ENCODE data around the gene VSTM2L.

VSTM2L gene

DNA sequence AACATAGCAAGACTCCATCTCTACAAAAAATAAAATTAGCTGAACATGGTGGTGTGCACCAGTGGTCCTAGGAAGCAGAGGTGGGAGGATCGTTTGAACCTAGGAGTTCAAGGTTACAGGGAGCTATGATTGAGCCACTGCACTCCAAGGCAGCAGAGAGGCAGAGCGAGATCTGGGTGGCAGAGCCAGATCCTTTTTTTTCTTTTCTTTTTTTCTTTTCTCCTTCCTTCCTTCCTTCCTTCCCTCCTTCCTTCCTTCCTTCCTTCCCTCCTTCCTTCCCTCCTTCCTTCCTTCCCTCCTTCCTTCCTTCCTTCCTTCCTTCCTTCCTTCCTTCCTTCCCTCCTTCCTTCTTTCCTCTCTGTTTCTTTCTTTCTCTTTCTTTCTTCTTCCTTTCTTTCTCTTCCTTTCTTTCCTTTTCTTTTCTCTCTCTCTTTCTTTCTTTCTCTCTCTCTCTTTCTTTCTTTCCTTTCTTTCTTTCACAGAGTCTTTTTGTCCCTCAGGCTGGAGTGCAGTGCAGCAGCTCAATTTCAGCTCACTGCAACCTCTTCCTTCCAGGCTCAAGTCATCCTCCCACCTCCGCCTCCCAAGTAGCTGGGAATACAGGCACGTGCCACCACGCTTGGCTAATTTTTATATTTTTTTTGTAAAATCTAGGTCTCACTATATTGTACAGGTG lies 9.2 kb upstream of the VSTM2L start:
- Histone ChIP-seq H3K27ac (ENCODE audit: poor library complexity, severe bottlenecking) (no peak overlapping the region), H3K4me1 (ENCODE audit: insufficient read depth, poor library complexity, severe bottlenecking) (peaks cover 9% of the 10 kb centered on the region), H3K27me3 (ENCODE audit: insufficient read depth, poor library complexity, severe bottlenecking) (no peaks in the 10 kb centered on the region), H3K36me3 (ENCODE audit: low read depth) (no peaks in the 10 kb centered on the region), H3K9me3 (ENCODE audit: severe bottlenecking) (no peaks in the 10 kb centered on the region), H3K4me3 (ENCODE audit: severe bottlenecking) (no peak overlapping the region)
- TF ChIP-seq, protein P1, sequence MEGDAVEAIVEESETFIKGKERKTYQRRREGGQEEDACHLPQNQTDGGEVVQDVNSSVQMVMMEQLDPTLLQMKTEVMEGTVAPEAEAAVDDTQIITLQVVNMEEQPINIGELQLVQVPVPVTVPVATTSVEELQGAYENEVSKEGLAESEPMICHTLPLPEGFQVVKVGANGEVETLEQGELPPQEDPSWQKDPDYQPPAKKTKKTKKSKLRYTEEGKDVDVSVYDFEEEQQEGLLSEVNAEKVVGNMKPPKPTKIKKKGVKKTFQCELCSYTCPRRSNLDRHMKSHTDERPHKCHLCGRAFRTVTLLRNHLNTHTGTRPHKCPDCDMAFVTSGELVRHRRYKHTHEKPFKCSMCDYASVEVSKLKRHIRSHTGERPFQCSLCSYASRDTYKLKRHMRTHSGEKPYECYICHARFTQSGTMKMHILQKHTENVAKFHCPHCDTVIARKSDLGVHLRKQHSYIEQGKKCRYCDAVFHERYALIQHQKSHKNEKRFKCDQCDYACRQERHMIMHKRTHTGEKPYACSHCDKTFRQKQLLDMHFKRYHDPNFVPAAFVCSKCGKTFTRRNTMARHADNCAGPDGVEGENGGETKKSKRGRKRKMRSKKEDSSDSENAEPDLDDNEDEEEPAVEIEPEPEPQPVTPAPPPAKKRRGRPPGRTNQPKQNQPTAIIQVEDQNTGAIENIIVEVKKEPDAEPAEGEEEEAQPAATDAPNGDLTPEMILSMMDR (IDR thresholded peaks at IDR 0.05; ENCODE audit: poor library complexity, severe bottlenecking): no peak
- DNase-seq (ENCODE audit: low spot score): no peak
- ATAC-seq (ENCODE audit: low read depth): no peak

DNA sequence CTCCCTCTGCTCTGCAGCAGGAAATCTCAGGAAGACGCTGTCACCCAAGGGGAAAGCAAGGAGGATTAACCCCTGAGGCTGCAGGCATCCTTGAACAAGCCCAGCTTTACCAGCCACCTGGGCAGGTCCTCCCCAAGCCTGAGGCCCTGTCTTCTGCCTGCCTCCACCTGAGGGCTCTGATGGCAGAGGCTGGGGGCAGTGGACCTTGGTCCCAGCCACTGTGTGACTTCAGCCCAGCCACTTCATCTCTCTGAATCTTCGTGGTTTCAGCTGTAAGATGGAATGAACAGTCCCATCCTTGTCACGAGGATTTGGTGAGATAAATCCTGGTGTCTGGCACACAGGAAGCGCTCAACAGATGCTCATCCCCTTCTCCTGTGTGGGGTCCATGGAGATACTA lies 8.5 kb upstream of the VSTM2L start:
- Histone ChIP-seq H3K27ac (ENCODE audit: poor library complexity, severe bottlenecking) (no peak overlapping the region), H3K27me3 (ENCODE audit: insufficient read depth, poor library complexity, severe bottlenecking) (no peaks in the 10 kb centered on the region), H3K9me3 (ENCODE audit: severe bottlenecking) (no peaks in the 10 kb centered on the region), H3K4me1 (ENCODE audit: insufficient read depth, poor library complexity, severe bottlenecking) (peaks cover 17% of the 10 kb centered on the region), H3K4me3 (ENCODE audit: severe bottlenecking) (no peak overlapping the region), H3K36me3 (ENCODE audit: low read depth) (no peaks in the 10 kb centered on the region)
- TF ChIP-seq, protein P1 (IDR thresholded peaks at IDR 0.05; ENCODE audit: poor library complexity, severe bottlenecking): no peak
- no peak for DNase-seq (ENCODE audit: low spot score)
- no peak for ATAC-seq (ENCODE audit: low read depth)

DNA sequence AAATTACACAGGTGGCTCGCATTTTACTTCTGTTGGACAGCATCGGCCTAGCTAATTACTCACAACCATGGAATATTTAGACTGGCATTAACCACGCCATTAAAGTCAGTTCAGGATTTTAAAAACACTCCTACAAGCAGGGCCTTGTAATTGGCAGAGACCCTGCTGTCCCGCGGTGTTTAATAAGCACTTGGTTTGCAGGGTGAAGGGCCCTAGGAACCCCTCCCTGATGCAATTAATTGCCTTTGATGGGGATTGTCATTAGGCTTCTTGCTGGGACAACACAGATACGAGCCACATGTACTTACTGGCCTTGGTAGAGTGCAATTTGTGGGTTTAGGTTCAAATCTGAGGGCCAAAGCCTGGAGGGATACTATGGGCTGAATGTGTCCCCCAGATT lies 7.8 kb upstream of the VSTM2L start:
- no peak overlapping the region for H3K27ac ChIP-seq (ENCODE audit: poor library complexity, severe bottlenecking)
- H3K4me1 ChIP-seq (ENCODE audit: insufficient read depth, poor library complexity, severe bottlenecking): peaks cover 21% of the 10 kb centered on the region
- H3K9me3 ChIP-seq (ENCODE audit: severe bottlenecking): no peaks in the 10 kb centered on the region
- no peak overlapping the region for H3K4me3 ChIP-seq (ENCODE audit: severe bottlenecking)
- no peaks in the 10 kb centered on the region for H3K36me3 ChIP-seq (ENCODE audit: low read depth)
- ATAC-seq (ENCODE audit: low read depth): no peak
- H3K27me3 ChIP-seq (ENCODE audit: insufficient read depth, poor library complexity, severe bottlenecking): no peaks in the 10 kb centered on the region
- TF ChIP-seq, protein P1 (IDR thresholded peaks at IDR 0.05; ENCODE audit: poor library complexity, severe bottlenecking): no peak
- DNase-seq (ENCODE audit: low spot score): no peak

DNA sequence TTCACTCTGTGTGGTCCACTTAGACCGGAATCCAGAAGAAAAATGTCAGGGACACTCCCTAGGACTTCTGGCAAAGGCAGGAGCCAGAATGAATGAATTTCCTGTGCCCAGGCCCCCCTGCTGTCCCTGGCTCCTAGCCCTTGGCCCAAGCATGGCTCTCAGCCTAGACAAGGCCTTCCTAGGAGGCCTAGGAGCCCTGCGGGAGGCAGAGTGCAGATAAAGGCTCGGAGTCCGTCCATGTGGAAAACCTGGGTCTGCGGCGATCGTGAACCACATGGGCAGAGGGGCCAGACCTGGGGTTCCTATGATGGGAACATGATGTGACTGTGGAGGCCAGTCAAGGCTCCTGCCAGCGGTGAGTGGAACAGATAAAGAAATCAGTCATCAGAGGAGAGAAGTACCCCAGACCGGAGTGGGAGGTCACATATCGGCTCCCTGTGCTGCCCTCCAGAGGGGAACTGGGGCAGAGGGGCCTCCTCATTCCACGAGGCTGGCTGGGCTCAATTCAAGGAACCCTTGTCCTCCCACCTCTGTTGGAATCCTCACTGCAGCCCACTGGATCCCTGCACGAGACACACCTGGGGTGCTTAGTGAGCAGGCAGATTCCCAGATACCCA lies 5.9 kb upstream of the VSTM2L start:
- Histone ChIP-seq H3K36me3 (ENCODE audit: low read depth) (no peaks in the 10 kb centered on the region), H3K27ac (ENCODE audit: poor library complexity, severe bottlenecking) (no peak overlapping the region)

More for the DNA sequence above, 5.9 kb upstream of the VSTM2L start:
- DNase-seq (ENCODE audit: low spot score) (peak; percentile 79), ATAC-seq (ENCODE audit: low read depth) (no peak)
- H3K4me1 ChIP-seq (ENCODE audit: insufficient read depth, poor library complexity, severe bottlenecking): peaks cover 21% of the 10 kb centered on the region
- H3K9me3 ChIP-seq (ENCODE audit: severe bottlenecking): no peaks in the 10 kb centered on the region
- TF ChIP-seq, protein P1 (IDR thresholded peaks at IDR 0.05; ENCODE audit: poor library complexity, severe bottlenecking): peak; percentile 19
- H3K4me3 ChIP-seq (ENCODE audit: severe bottlenecking): no peak overlapping the region
- H3K27me3 ChIP-seq (ENCODE audit: insufficient read depth, poor library complexity, severe bottlenecking): peaks cover 2% of the 10 kb centered on the region
